WTC11 (cell line): ENCODE measurements around the gene PIM1.

Experiments used
- CTCF ChIP-seq: fragments of 200-600 bp; IDR thresholded peaks from 2 replicates; pipeline ENCODE4 v1.8.0; 2022; ENCODE audit warnings: antibody characterized with exemption
- E2F5 ChIP-seq: sonication (generic); formaldehyde crosslinking; IDR thresholded peaks from 2 replicates; pipeline ENCODE4 v1.8.1; 2022; ENCODE audit warnings: mild to moderate bottlenecking, moderate library complexity, missing genetic modification reagents
- MAX ChIP-seq: sonication (generic); formaldehyde crosslinking; IDR thresholded peaks from 2 replicates; pipeline ENCODE4 v1.8.0; 2022; ENCODE audit warnings: mild to moderate bottlenecking, missing genetic modification reagents
- NFE2L1 ChIP-seq: sonication (generic); formaldehyde crosslinking; IDR thresholded peaks from 2 replicates; pipeline ENCODE4 v1.8.1; 2023; ENCODE audit warnings: missing genetic modification reagents
- TCF7 ChIP-seq: sonication (generic); formaldehyde crosslinking; IDR thresholded peaks from 2 replicates; pipeline ENCODE4 v1.8.0; 2022; ENCODE audit warnings: mild to moderate bottlenecking, low read depth, missing genetic modification reagents, moderate library complexity
- TP53 ChIP-seq: sonication (generic); formaldehyde crosslinking; IDR thresholded peaks from 2 replicates; pipeline ENCODE4 v1.8.1; 2023; ENCODE audit warnings: mild to moderate bottlenecking, missing genetic modification reagents
- ZNF232 ChIP-seq: sonication (generic); formaldehyde crosslinking; IDR thresholded peaks from 2 replicates; pipeline ENCODE4 v1.8.0; 2022; ENCODE audit warnings: mild to moderate bottlenecking, missing genetic modification reagents
- ZNF396 ChIP-seq: fragments of 250-450 bp; sonication (Bioruptor Pico); IDR thresholded peaks from 2 replicates; pipeline ENCODE4 v1.8.0; 2021; ENCODE audit warnings: mild to moderate bottlenecking, moderate library complexity, borderline replicate concordance
- ZNF512 ChIP-seq: sonication (generic); formaldehyde crosslinking; IDR thresholded peaks from 2 replicates; pipeline ENCODE4 v1.8.1; 2022; ENCODE audit warnings: missing genetic modification reagents, borderline replicate concordance

- TF ChIP-seq ZNF396 (no peak), ZNF232 (CRISPR knock-in tag) (no peak), TCF7 (no peak), MAX (CRISPR knock-in tag) (no peak), CTCF (no peak), E2F5 (CRISPR knock-in tag) (no peak), NFE2L1 (CRISPR knock-in tag) (no peak), ZNF512 (no peak), TP53 (CRISPR knock-in tag) (no peak)
Measured at GRCh38 chr6:37126493-37126958, 43.4 kb upstream of the PIM1 start.
